Measurements from ENCODE around the gene POU2F1.

DNA sequence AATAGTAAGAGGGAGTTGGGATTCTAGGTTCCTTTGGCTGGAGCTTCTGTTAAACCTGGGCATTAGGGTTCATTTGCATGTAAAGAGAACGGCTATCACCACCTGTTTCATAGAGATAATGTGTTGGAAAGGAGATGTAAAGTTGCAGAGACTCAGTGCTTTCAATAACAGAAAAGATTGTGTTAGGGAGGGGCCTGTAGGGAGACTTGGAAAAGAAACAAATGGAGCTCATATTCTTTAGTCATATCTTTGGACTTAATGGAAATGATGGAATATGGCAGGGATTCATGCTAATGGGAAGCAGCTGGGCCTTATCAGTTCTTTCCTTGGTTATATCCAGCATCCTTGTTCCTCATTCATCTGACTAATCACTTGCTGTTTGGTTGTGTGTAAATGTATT is 152.7 kb downstream of the POU2F1 start:
- no peak for TF ChIP-seq CTCF (IDR thresholded peaks at IDR 0.05)
- no peak for TF ChIP-seq POLR2A (IDR thresholded peaks at IDR 0.05)

Measured in adrenal gland (tissue), 5 donors.